BLaER1 (cell line): ENCODE measurements around the gene EFCAB12.

Experiments used
- H3K27ac ChIP-seq: shearing (Covaris generic); formaldehyde crosslinking; 2 replicates; pipeline ENCODE4 v1.8.1; 2022
- H3K27me3 ChIP-seq: shearing (Covaris generic); formaldehyde crosslinking; 2 replicates; pipeline ENCODE4 v1.8.1; 2022
- H3K36me3 ChIP-seq: shearing (Covaris generic); formaldehyde crosslinking; 2 replicates; pipeline ENCODE4 v1.8.1; 2022
- H3K4me1 ChIP-seq: shearing (Covaris generic); formaldehyde crosslinking; 2 replicates; pipeline ENCODE4 v1.8.1; 2022
- H3K4me2 ChIP-seq: shearing (Covaris generic); formaldehyde crosslinking; 2 replicates; pipeline ENCODE4 v1.8.1; 2022
- H3K4me3 ChIP-seq: shearing (Covaris generic); formaldehyde crosslinking; 2 replicates; pipeline ENCODE4 v1.8.1; 2022
- H3K9ac ChIP-seq: shearing (Covaris generic); formaldehyde crosslinking; 2 replicates; pipeline ENCODE4 v1.8.1; 2022
- H3K9me3 ChIP-seq: shearing (Covaris generic); formaldehyde crosslinking; 2 replicates; pipeline ENCODE4 v1.8.1; 2022
- H4K20me1 ChIP-seq: shearing (Covaris generic); formaldehyde crosslinking; 2 replicates; pipeline ENCODE4 v1.8.1; 2022
- Cebpa-rat ChIP-seq: shearing (Covaris generic); IDR thresholded peaks from 2 replicates; pipeline ENCODE4 v1.8.1; 2022

Gene EFCAB12

DNA sequence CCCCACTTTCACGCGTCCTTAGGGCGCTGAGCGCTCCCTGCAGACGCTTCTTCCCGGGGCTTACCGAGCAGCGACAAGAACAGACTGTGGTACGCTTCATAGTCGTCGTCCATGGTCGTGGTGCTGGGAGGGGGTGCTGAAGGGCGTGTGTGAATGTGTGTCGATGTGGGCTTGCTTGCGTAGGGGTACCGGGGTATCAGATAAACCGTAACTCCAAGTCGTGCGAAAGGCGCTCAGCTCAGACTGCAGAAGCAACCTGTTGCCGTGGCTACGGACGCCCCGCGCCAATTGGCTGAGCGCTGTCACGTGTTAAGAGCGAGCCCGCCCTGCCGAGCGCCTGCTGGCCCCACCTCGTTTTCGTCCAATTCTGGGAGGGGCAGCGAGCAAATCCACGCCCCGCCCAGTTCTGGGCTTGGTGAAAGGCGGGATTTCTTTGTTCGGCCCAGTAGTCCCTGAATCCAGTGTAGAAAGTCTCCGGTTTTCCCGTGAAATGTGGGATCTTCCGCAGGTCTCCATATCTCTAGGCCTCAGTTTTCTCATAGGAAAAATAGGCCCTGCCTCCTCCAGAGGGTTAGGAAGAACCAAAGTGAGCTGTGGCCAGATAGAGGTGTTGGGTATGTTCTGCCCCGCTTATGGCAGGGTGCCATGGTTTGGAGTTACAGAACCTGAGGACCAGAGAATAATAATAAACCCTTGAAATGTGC lies at the start of gene EFCAB12:
TSS of gene EFCAB12 (minus strand) at position 261 of the 704 bp plus-strand sequence. CDS start at position 113, 148 bp downstream.
- H4K20me1 ChIP-seq = no peaks in the 10 kb centered on the region
- peak within 1 kb of the TSS; percentile 60 for H3K4me3 ChIP-seq
- peaks cover 15% of the 10 kb centered on the region for H3K27me3 ChIP-seq
- H3K4me2 ChIP-seq = peak within 1 kb of the TSS; percentile 96
- H3K9me3 ChIP-seq = no peaks in the 10 kb centered on the region
- TF ChIP-seq Cebpa-rat = no peak
- peaks cover 40% of the 10 kb centered on the region for H3K36me3 ChIP-seq
- peaks cover 49% of the 10 kb centered on the region for H3K4me1 ChIP-seq
- H3K9ac ChIP-seq = no peak within 1 kb of the TSS
- H3K27ac ChIP-seq = no peak within 1 kb of the TSS

DNA sequence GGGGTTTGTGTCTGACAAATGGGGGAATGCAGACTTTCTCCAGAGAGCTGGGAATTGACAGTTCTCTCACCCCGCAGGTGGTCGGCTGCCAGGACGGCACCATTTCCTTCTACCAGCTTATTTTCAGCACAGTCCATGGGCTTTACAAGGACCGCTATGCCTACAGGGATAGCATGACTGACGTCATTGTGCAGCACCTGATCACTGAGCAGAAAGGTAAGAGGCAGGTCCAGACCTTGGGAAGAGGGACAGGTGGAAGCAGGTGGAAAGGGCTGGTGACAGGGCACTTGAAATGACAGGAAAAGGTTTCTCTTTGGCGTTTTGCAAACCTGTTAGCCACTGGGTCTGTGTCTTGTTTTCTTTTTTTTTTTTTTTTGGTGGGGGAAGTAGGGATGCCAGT lies 48.1 kb upstream of the EFCAB12 start:
- peaks cover 68% of the 10 kb centered on the region for H3K36me3 ChIP-seq
- H3K4me1 ChIP-seq = peaks cover under 1% of the 10 kb centered on the region; the same call in 1 of the 2 replicates
- H3K4me3 ChIP-seq = no peak overlapping the region
- no peaks in the 10 kb centered on the region for H3K9me3 ChIP-seq
- no peaks in the 10 kb centered on the region for H3K27me3 ChIP-seq
- H3K9ac ChIP-seq = no peak overlapping the region
- no peak for TF ChIP-seq Cebpa-rat
- H4K20me1 ChIP-seq = no peaks in the 10 kb centered on the region
- no peak overlapping the region for H3K27ac ChIP-seq
- H3K4me2 ChIP-seq = no peak overlapping the region

GRCh38 chr3:129475863-129476262 lies 47.4 kb upstream of the EFCAB12 start:
- peaks cover 8% of the 10 kb centered on the region for H3K4me1 ChIP-seq
- H3K4me3 ChIP-seq = no peak overlapping the region
- H3K27ac ChIP-seq = no peak overlapping the region
- no peak overlapping the region for H3K9ac ChIP-seq
- H3K36me3 ChIP-seq = peaks cover 68% of the 10 kb centered on the region
- no peak overlapping the region for H3K4me2 ChIP-seq
- H3K9me3 ChIP-seq = no peaks in the 10 kb centered on the region
- no peaks in the 10 kb centered on the region for H3K27me3 ChIP-seq
- no peak for TF ChIP-seq Cebpa-rat
- H4K20me1 ChIP-seq = no peaks in the 10 kb centered on the region

DNA sequence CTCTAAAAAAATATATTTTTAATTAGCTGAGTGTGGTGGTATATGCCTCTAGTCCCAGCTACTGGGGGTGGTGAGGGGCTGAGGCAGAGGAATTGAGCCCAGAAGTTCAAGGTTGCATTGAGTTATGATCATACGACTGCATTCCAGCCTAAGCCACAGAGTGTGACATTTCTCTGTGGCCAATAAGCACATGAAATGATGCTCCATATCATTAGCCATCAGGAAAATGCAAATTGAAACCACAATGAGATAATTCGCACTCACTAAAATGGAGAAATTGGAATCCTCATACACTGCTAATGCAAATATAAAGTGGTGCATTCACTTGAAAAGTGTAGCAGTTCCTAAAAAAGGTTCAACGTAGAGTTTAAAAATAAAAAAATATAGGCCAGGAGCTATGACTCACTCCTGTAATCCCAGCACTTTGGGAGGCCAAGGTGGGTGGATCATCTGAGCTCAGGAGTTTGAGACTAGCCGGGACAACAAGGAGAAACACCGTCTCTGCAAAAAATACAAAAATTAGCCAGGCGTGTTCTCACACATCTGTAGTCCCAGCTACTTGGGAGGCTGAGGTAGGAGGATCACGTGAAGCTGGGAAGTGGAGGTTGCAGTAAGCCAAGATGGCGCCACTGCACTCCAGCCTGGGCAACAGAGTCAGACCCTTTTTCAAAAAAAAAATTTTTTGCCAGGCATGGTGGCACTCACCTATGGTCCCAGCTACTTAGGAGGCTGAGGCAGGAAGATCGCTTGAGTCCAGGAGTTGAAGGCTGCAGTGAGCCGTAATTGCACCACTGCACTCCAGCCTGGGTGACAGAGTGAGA lies 46.8 kb upstream of the EFCAB12 start:
- no peak for TF ChIP-seq Cebpa-rat
- no peaks in the 10 kb centered on the region for H3K9me3 ChIP-seq
- H3K4me2 ChIP-seq = no peak overlapping the region
- H3K27me3 ChIP-seq = no peaks in the 10 kb centered on the region
- peaks cover 9% of the 10 kb centered on the region for H3K4me1 ChIP-seq
- H4K20me1 ChIP-seq = no peaks in the 10 kb centered on the region
- H3K9ac ChIP-seq = no peak overlapping the region
- peaks cover 68% of the 10 kb centered on the region for H3K36me3 ChIP-seq
- H3K27ac ChIP-seq = no peak overlapping the region
- H3K4me3 ChIP-seq = no peak overlapping the region

DNA sequence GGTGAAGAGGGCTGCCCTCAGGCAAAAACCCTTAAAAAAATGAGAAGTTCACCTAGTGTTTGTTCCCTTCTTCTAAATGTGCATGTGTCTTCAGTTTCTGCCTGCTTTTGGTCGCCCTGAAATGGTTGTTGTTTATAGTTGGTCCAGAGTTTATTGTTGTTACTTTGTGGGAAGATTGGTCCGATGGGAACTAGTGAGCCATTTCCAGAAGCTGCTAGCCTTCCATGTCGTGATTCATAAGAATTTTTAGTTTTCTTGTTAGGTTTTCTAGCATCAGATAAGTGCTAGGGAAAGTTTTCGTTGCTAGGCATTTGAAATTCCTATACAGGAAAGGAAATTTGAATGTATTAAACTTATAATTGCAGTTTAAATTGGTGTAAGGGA lies 45.3 kb upstream of the EFCAB12 start:
- Histone ChIP-seq H3K4me1 (peaks cover 9% of the 10 kb centered on the region), H3K4me2 (no peak overlapping the region), H4K20me1 (no peaks in the 10 kb centered on the region), H3K36me3 (peaks cover 66% of the 10 kb centered on the region), H3K9ac (no peak overlapping the region), H3K27me3 (no peaks in the 10 kb centered on the region), H3K27ac (no peak overlapping the region), H3K4me3 (no peak overlapping the region), H3K9me3 (no peaks in the 10 kb centered on the region)
- no peak for TF ChIP-seq Cebpa-rat

- Histone ChIP-seq H3K4me1 (peaks cover 9% of the 10 kb centered on the region), H3K4me3 (no peak overlapping the region), H3K27ac (no peak overlapping the region), H3K9me3 (no peaks in the 10 kb centered on the region), H4K20me1 (no peaks in the 10 kb centered on the region), H3K9ac (no peak overlapping the region), H3K36me3 (peaks cover 68% of the 10 kb centered on the region), H3K27me3 (no peaks in the 10 kb centered on the region), H3K4me2 (no peak overlapping the region)
- no peak for TF ChIP-seq Cebpa-rat
These were observed 44.8 kb upstream of the EFCAB12 start for GRCh38 chr3:129473067-129473768.

DNA sequence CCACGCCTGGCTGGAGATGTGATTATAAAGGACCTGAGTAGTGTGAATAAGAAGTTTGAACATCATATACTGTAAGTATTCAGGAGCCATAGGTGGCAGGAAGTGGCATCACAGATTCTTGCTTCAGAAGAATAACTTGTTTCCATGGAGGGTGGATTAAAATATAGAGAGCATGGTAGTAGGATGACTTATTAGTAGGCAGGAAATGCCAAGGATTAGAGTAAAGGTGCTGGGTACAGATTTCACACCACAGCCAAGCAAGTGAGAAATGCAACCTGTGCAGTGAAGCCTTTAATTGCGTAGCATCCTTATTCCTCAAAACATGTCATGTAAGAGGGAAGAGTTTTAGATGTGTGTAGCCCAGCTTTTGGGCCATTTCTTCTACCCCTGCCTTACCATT lies 42.4 kb upstream of the EFCAB12 start:
- H3K4me1 ChIP-seq = peaks cover 9% of the 10 kb centered on the region
- H3K4me3 ChIP-seq = no peak overlapping the region
- H4K20me1 ChIP-seq = no peaks in the 10 kb centered on the region
- TF ChIP-seq Cebpa-rat = no peak
- H3K9me3 ChIP-seq = no peaks in the 10 kb centered on the region
- H3K9ac ChIP-seq = no peak overlapping the region
- peaks cover 51% of the 10 kb centered on the region for H3K36me3 ChIP-seq
- H3K27me3 ChIP-seq = no peaks in the 10 kb centered on the region
- peak overlapping the region; percentile 1; the same call in 1 of the 2 replicates for H3K4me2 ChIP-seq
- H3K27ac ChIP-seq = no peak overlapping the region

DNA sequence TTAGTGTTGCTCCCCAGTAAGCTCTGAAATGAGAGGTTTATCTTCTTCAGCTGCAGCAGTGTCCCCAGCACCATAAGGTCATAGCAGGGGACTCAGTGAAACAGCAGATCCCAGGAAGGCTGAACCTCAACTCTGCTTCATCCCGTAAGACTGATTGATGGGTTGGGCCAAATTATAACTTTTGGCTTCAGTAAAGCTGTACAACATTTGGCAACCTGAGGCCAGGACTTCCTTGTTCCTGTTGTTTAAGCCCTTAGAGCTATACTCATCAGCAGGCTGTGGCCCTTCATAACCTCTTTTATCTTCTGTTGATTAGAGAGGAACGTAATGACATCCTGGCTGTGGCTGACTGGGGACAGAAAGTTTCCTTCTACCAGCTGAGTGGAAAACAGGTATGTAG lies 40.6 kb upstream of the EFCAB12 start:
- H3K4me1 ChIP-seq = peaks cover 9% of the 10 kb centered on the region
- no peaks in the 10 kb centered on the region for H3K9me3 ChIP-seq
- no peak overlapping the region for H3K4me2 ChIP-seq
- H3K27ac ChIP-seq = no peak overlapping the region
- peaks cover 40% of the 10 kb centered on the region for H3K36me3 ChIP-seq
- no peak overlapping the region for H3K9ac ChIP-seq
- no peaks in the 10 kb centered on the region for H3K27me3 ChIP-seq
- H3K4me3 ChIP-seq = no peak overlapping the region
- H4K20me1 ChIP-seq = no peaks in the 10 kb centered on the region
- no peak for TF ChIP-seq Cebpa-rat

DNA sequence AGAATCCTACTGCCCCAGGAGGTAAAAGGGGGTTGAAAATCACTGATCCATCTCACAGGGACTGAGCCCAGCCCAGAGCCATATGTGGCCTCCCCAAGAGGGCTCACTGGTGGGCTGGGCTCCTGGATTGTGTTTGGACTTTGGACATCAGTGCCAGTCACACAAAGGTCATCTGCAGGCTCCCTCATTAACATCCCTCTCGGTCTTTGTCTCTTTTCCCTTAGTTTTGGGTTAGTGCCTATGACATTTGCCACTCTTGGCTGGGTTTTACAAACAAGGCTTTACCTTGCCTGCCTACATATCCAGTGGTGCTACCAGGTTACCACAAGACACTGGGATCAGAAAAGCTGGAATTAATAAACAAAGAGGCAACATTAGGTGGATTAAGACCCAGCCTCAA lies 39.5 kb upstream of the EFCAB12 start:
- Histone ChIP-seq H3K9ac (no peak overlapping the region), H4K20me1 (no peaks in the 10 kb centered on the region), H3K4me3 (no peak overlapping the region), H3K9me3 (no peaks in the 10 kb centered on the region), H3K27me3 (no peaks in the 10 kb centered on the region), H3K4me1 (peaks cover 9% of the 10 kb centered on the region), H3K27ac (no peak overlapping the region), H3K4me2 (no peak overlapping the region), H3K36me3 (peaks cover 47% of the 10 kb centered on the region)
- TF ChIP-seq Cebpa-rat = no peak

- H3K4me1 ChIP-seq = 0 out of 2 replicates have a peak, but pooled peaks cover 3% of the 10 kb centered on the region
- H3K27ac ChIP-seq = no peak overlapping the region
- no peak overlapping the region for H3K4me2 ChIP-seq
- H3K4me3 ChIP-seq = no peak overlapping the region
- no peak overlapping the region for H3K9ac ChIP-seq
- TF ChIP-seq Cebpa-rat = no peak
- H4K20me1 ChIP-seq = no peaks in the 10 kb centered on the region
- H3K36me3 ChIP-seq = peaks cover 41% of the 10 kb centered on the region
- H3K9me3 ChIP-seq = no peaks in the 10 kb centered on the region
- no peaks in the 10 kb centered on the region for H3K27me3 ChIP-seq
These were observed 35.3 kb upstream of the EFCAB12 start for GRCh38 chr3:129463716-129464115.
